GM23338 (cell line): Measurements from ENCODE around the gene UPF1.

ENCODE experiments used
- EZH2phosphoT487 ChIP-seq: fragments of 200-600 bp; sonication (generic); IDR thresholded peaks from one replicate; pipeline ENCODE4 v1.8.1; 2018; ENCODE audit warnings: antibody characterized with exemption; ENCODE audit not compliant: unreplicated experiment
- POLR2AphosphoS5 ChIP-seq: IDR thresholded peaks from 2 replicates; pipeline ENCODE4 v1.6.1; 2016; ENCODE audit warnings: antibody characterized with exemption, low read depth

- TF ChIP-seq POLR2AphosphoS5 = no peak
- TF ChIP-seq EZH2phosphoT487 = no peak
Observed at GRCh38 chr19:18852648-18853047, 20.9 kb downstream of the UPF1 start.
